Vagina (tissue), 2 donors: ENCODE data around the gene ANKRD52. TPM values are rescaled to one million over a fixed set of nuclear protein-coding genes. Genes with fewer than 3 reads are reported as not detected.

Source experiments
- DNase-seq, 2 donors: peaks; one replicate each; pipeline ENCODE4 v3.0.0-alpha.2; 2017; ENCODE audit errors: extremely low spot score in 2 of 2
- H3K27ac ChIP-seq: fragments of 200-600 bp; sonication (generic); one replicate; pipeline ENCODE4 v1.5.1; 2019
- H3K27me3 ChIP-seq: fragments of 200-600 bp; sonication (generic); one replicate; pipeline ENCODE4 v1.5.1; 2019
- H3K36me3 ChIP-seq, 2 donors: fragments of 200-600 bp; sonication (generic); one replicate each; pipeline ENCODE4 v1.5.1; 2017 to 2019
- H3K4me1 ChIP-seq: fragments of 200-600 bp; sonication (generic); one replicate; pipeline ENCODE4 v1.5.1; 2019
- H3K4me3 ChIP-seq, 2 donors: fragments of 200-600 bp; sonication (generic); 1 replicate in 1 of 2; 2 replicates in 1 of 2; pipeline ENCODE4 v1.5.1; 2016 to 2019
- H3K9me3 ChIP-seq: fragments of 200-600 bp; sonication (generic); one replicate; pipeline ENCODE4 v1.5.1; 2019
- CTCF ChIP-seq, 3 experiments: fragments of 450-650 bp in 2 of 3; fragments of 200-600 bp in 1 of 3; sonication (generic) in 1 of 3; IDR thresholded peaks; one replicate each; pipeline ENCODE4 v1.5.1; 2017 to 2019; ENCODE audit warnings: antibody characterized with exemption in 3 of 3, mild to moderate bottlenecking in 2 of 3, moderate library complexity in 2 of 3
- POLR2A ChIP-seq, 2 donors: fragments of 450-650 bp; IDR thresholded peaks; one replicate each; pipeline ENCODE4 v1.6.1; 2017; ENCODE audit warnings: antibody characterized with exemption in 2 of 2, mild to moderate bottlenecking in 2 of 2, moderate library complexity in 2 of 2
- POLR2AphosphoS5 ChIP-seq, 2 donors: sonication (generic); formaldehyde crosslinking; IDR thresholded peaks; one replicate each; pipeline ENCODE4 v1.9.0; 2017; ENCODE audit warnings: antibody characterized with exemption in 2 of 2, mild to moderate bottlenecking in 2 of 2, low read depth in 1 of 2; ENCODE audit not compliant: insufficient read depth in 1 of 2
- intact Hi-C: fragments of 100-400 bp; cut with DNase I; formaldehyde crosslinking; loops from one replicate; pipeline ENCODE4 v1.15.1; 2023
- total RNA-seq: library from RNA; depleted of rRNA; stranded (reverse); fragments of >200 nt; gene quantifications from one replicate; pipeline ENCODE4 v1.2.3, GENCODE V29; 2016

Gene ANKRD52
- total RNA-seq, 1 donor from 2014 or later = 22.6 TPM

GRCh38 chr12:56248711-56249110 lies 9.5 kb downstream of the ANKRD52 start:
- Histone ChIP-seq H3K36me3 (peaks cover 10 to 97% of the 10 kb centered on the region in 2 donors), H3K4me1 (no peaks in the 10 kb centered on the region), H3K9me3 (no peaks in the 10 kb centered on the region), H3K4me3 (no peak overlapping the region), H3K27ac (no peak overlapping the region), H3K27me3 (no peaks in the 10 kb centered on the region)
- no peak for DNase-seq
- TF ChIP-seq POLR2AphosphoS5 (IDR thresholded peaks at IDR 0.05; ENCODE audit: insufficient read depth in 1 of 2, low read depth in 1 of 2) (no peak), CTCF (IDR thresholded peaks at IDR 0.05) (no peak), POLR2A (IDR thresholded peaks at IDR 0.05) (no peak)
- intact Hi-C loops = no loop called here

DNA sequence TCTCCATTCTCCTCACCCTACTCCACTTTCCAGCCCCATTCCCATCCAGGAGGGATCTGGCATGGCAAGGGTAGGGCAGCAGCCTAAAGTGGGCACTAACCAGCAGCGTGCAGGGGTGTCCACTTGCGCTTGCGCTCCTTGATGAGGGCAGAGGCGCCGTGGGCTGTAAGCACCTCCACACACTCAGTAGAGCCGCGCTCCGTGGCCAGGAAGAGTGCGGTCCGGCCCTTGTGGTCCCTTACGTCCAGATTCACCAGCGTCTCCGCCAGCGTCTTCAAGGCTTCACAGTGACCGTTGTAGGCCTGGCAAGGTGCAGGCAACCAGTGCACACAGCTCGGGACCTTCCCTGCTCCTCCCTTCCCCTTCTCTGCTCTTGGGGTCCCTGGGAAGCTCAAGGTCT lies 10.3 kb downstream of the ANKRD52 start:
- no peaks in the 10 kb centered on the region for H3K27me3 ChIP-seq
- no peak for TF ChIP-seq POLR2AphosphoS5 (IDR thresholded peaks at IDR 0.05; ENCODE audit: insufficient read depth in 1 of 2, low read depth in 1 of 2)

DNA sequence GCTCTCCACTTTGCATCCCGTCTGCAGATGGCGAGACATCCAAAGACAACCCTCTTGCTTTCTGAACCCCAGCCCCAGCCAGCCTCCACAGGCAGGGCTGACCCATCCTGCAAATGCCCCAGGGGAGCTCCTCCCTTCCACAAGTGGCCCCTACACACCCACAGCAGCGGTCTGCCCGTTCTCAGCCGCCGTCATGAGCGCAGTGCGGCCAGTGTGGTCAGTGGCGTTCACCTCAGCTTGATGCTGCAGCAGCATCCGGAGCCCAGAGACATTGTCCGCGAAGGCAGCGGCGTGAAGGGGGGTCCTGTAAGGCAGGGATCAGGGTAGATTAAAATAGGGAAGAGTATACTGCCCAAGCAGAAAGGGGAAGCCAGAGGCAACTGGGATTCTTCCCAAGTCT lies 13.7 kb downstream of the ANKRD52 start:
- Histone ChIP-seq H3K36me3 (peaks cover 10 to 97% of the 10 kb centered on the region in 2 donors), H3K4me1 (no peaks in the 10 kb centered on the region), H3K27ac (no peak overlapping the region), H3K4me3 (no peak overlapping the region), H3K9me3 (no peaks in the 10 kb centered on the region), H3K27me3 (no peaks in the 10 kb centered on the region)
- no peak for DNase-seq
- no peak for TF ChIP-seq CTCF (IDR thresholded peaks at IDR 0.05)
- intact Hi-C loops = no loop called here

More for the DNA sequence above, 10.3 kb downstream of the ANKRD52 start:
- peaks cover 10 to 97% of the 10 kb centered on the region in 2 donors for H3K36me3 ChIP-seq
- no peak for DNase-seq
- H3K9me3 ChIP-seq = no peaks in the 10 kb centered on the region
- no peak overlapping the region for H3K4me3 ChIP-seq
- intact Hi-C loops = no loop called here
- H3K27ac ChIP-seq = no peak overlapping the region
- no peaks in the 10 kb centered on the region for H3K4me1 ChIP-seq

GRCh38 chr12:56243731-56244181 lies 14.4 kb downstream of the ANKRD52 start:
- no peak for DNase-seq
- TF ChIP-seq POLR2AphosphoS5 (IDR thresholded peaks at IDR 0.05; ENCODE audit: insufficient read depth in 1 of 2, low read depth in 1 of 2) = no peak
- no peak for TF ChIP-seq CTCF (IDR thresholded peaks at IDR 0.05)
- no peak for TF ChIP-seq POLR2A (IDR thresholded peaks at IDR 0.05)
- intact Hi-C loops = no loop called here
- H3K27me3 ChIP-seq = no peaks in the 10 kb centered on the region
- H3K27ac ChIP-seq = no peak overlapping the region
- no peaks in the 10 kb centered on the region for H3K4me1 ChIP-seq
- no peaks in the 10 kb centered on the region for H3K9me3 ChIP-seq
- no peak overlapping the region for H3K4me3 ChIP-seq
- peaks cover 10 to 90% of the 10 kb centered on the region in 2 donors for H3K36me3 ChIP-seq

DNA sequence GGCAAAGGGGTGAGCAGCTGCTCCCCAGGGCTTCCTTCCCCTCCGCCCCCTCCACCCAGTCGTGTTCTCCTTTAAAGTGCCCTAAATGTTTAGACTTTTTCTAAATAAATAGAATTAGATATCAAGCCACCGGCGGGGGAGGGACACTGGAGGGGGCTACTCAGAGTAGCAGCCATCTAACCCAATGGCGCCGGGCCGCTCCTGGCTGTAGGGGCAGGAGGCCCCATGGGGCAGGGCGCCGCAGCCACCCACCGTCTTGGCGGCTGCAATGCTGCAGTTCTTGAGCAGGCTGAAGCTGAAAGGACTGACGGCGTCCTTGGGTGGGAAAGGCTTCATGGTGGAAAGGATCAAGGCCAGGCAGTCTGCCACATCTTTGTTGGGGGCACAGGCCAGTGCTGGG lies 15.2 kb downstream of the ANKRD52 start:
- intact Hi-C loops = no loop called here
- no peaks in the 10 kb centered on the region for H3K4me1 ChIP-seq
- H3K4me3 ChIP-seq = no peak overlapping the region
- H3K27ac ChIP-seq = no peak overlapping the region
- no peak for TF ChIP-seq POLR2AphosphoS5 (IDR thresholded peaks at IDR 0.05; ENCODE audit: insufficient read depth in 1 of 2, low read depth in 1 of 2)
- H3K36me3 ChIP-seq = peaks cover 10 to 83% of the 10 kb centered on the region in 2 donors
- H3K9me3 ChIP-seq = no peaks in the 10 kb centered on the region
- no peak for DNase-seq
- no peaks in the 10 kb centered on the region for H3K27me3 ChIP-seq

DNA sequence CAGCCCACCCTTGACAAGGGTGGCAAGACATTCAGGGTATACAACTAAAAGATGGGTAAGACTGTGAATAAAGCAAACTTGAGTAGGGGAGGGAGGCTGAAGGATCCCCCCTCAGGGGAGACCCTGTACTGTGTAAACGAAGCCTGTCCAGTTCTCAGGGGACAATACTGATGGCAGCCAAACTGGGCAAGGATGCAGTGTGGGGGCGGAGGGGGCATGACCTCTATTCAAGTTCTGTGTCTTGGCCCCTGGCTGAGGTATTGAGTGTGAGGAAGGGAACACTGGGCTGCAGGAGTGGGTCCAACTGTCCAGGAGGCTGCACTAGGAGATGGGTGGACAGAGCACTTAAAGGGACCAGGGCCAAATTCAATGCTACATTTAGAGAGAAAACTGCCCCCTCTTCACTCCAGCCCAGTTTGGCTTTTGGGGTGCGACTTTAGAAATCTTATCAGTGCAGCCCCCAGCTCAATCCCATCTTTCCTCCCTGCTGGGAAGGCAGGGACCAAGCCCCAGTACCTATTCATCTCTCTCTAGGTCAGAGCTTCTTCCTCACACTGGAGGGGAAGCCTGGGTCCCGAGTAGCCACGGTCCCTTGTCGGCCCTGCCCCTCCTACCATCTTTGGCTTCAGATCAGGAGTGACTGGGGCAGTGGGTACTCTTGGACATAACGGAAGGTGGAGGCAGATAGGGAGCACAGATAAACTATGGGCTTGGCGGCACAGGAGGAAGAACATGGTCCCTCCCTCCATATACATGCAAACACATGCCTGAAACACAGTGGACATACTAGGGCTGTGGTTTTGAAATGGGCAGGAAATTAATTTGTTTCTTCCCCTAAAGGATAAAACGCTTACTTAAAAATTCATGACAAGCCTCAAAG lies 16.5 kb downstream of the ANKRD52 start:
- Histone ChIP-seq H3K4me3 (no peak overlapping the region), H3K27me3 (no peaks in the 10 kb centered on the region), H3K9me3 (no peaks in the 10 kb centered on the region), H3K4me1 (no peaks in the 10 kb centered on the region), H3K36me3 (peaks cover 10 to 70% of the 10 kb centered on the region in 2 donors), H3K27ac (no peak overlapping the region)
- TF ChIP-seq POLR2AphosphoS5 (IDR thresholded peaks at IDR 0.05; ENCODE audit: insufficient read depth in 1 of 2, low read depth in 1 of 2) = no peak
- TF ChIP-seq CTCF (IDR thresholded peaks at IDR 0.05) = no peak
- TF ChIP-seq POLR2A (IDR thresholded peaks at IDR 0.05) = no peak
- no peak for DNase-seq
- intact Hi-C loops = no loop called here
